Pancreas (tissue), 10 donors: Measurements from ENCODE around the gene CCDC134. TPM values are rescaled to one million over a fixed set of nuclear protein-coding genes. Genes with fewer than 3 reads are reported as not detected.
A peak's percentile ranks its signal among the peaks of the same experiment; 100 is the strongest.

Source experiments
- ATAC-seq, 4 donors: fragments of 200-7000 bp; cut with Tn5 transposase; one replicate each; pipeline versions ENCODE4 v1.8.0 to v1.9.1; 2020; ENCODE audit warnings: mild to moderate bottlenecking in 4 of 4, moderate library complexity in 4 of 4
- DNase-seq, 6 donors: peaks; one replicate each; pipeline ENCODE4 v3.0.0-alpha.2; 2020
- FAIRE-seq: peaks from 2 replicates; lab custom pipeline; 2012; peaks lifted over from hg19 to GRCh38; lab: Jason Lieb, UNC
- H3K27ac ChIP-seq, 4 donors: fragments of 200-600 bp; sonication (generic); 1 replicate in 3 of 4; 2 replicates in 1 of 4; pipeline versions ENCODE4 v1.5.0 to v1.8.0; 2020
- H3K27me3 ChIP-seq, 4 donors: fragments of 200-600 bp; one replicate each; pipeline ENCODE4 v1.8.0; 2021
- H3K36me3 ChIP-seq, 3 donors: fragments of 200-600 bp; sonication (generic) in 1 of 3; one replicate each; pipeline versions ENCODE4 v1.5.0 to v1.8.0; 2020 to 2021
- H3K4me1 ChIP-seq, 3 donors: fragments of 200-600 bp; one replicate each; pipeline ENCODE4 v1.8.0; 2021
- H3K4me3 ChIP-seq, 4 donors: fragments of 200-600 bp; sonication (generic) in 2 of 4; one replicate each; pipeline versions ENCODE4 v1.5.0 to v1.8.0; 2020 to 2021
- H3K9me3 ChIP-seq, 4 donors: fragments of 200-600 bp; one replicate each; pipeline ENCODE4 v1.8.0; 2021
- WGBS, 2 donors: extraction: QIAGEN DNeasy Blood & Tissue Kit; methylation state at CpG; one replicate each; pipeline ENCODE4 v1.1.7; 2013; 5-methylcytosine and 5-hydroxymethylcytosine counted together
- intact Hi-C, 3 donors: fragments of 100-400 bp; cut with DNase I; formaldehyde crosslinking; loops; one replicate each; pipeline versions ENCODE4 v1.11.1 to v1.14.2; 2022
- polyA plus RNA-seq, 2 donors: library from polyadenylated mRNA; stranded (reverse); fragments of 200-250 nt; gene quantifications; one replicate each; pipeline ENCODE4 v1.2.3, GENCODE V29; 2013
- total RNA-seq, 6 donors: library from RNA; stranded (reverse); fragmentation: NEBNext Ultra II Directional in 4 of 6; extraction: Animal tissue kit (Norgen Biotek cat#: 25700) in 4 of 6; gene quantifications; one replicate each; pipeline versions ENCODE4 v1.2.1 to v1.2.4, GENCODE V29; 2021 to 2023
- TF ChIP-seq, protein P1 (sequence below), 4 donors: fragments of 200-600 bp; sonication (generic) in 3 of 4; IDR thresholded peaks; one replicate each; pipeline versions ENCODE4 v1.5.0 to v1.8.0; 2021; ENCODE audit warnings: antibody characterized with exemption in 4 of 4
- donor health status: healthy with polysubstance abuse.
- donor health status: DM: no; HTN: no; CAD: no; lungs with moderate emphysema.
- donor health status: DM: no; HTN: no; CAD: no.
- donor health status: control.
- donor health status: control.
- donor health status: Bipolar disorder and iron deficiency.
- donor health status: DM: yes; HTN: yes; CAD: no.
- donor health status: DM: no; HTN: no; CAD: no.
- donor health status: DM: no; HTN: no; CAD: no.
- donor health status: DM: yes; HTN: yes; CAD: no.

The CCDC134 gene
- total and polyA plus RNA-seq, 8 donors, result 1.9 to 7.6 (median 4.2) TPM

DNA sequence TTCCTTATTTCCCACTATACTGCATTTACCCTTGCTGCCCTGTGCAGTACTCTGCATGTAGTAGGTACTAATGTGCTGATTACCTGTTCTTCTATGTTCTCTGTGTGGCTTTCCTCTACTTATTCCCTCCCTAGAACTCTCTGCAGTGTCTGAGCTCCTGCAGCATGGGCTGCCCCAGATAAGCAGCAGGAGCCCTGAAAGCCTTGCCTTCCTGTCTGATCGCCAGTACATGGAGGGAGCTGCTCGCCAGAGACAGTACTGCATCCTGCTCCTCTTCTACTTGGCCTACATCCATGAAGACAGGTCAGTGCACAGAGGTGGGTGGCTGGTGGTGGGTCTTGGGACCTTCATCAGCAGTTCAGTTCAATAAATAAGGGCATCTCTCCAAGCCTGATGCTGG, 42.2 kb upstream of the CCDC134 start:
- Histone ChIP-seq H3K36me3 (no peaks in the 10 kb centered on the region), H3K4me3 (no peak overlapping the region), H3K27ac (no peak overlapping the region), H3K9me3 (no peaks in the 10 kb centered on the region), H3K27me3 (no peaks in the 10 kb centered on the region), H3K4me1 (no peaks in the 10 kb centered on the region)
- FAIRE-seq, result no peak
- WGBS, 2 donors, result 82 to 92% methylated on average over 2 of the region's 2 CpGs
- no peak for ATAC-seq
- intact Hi-C loops, result no loop called here
- TF ChIP-seq, protein P1, sequence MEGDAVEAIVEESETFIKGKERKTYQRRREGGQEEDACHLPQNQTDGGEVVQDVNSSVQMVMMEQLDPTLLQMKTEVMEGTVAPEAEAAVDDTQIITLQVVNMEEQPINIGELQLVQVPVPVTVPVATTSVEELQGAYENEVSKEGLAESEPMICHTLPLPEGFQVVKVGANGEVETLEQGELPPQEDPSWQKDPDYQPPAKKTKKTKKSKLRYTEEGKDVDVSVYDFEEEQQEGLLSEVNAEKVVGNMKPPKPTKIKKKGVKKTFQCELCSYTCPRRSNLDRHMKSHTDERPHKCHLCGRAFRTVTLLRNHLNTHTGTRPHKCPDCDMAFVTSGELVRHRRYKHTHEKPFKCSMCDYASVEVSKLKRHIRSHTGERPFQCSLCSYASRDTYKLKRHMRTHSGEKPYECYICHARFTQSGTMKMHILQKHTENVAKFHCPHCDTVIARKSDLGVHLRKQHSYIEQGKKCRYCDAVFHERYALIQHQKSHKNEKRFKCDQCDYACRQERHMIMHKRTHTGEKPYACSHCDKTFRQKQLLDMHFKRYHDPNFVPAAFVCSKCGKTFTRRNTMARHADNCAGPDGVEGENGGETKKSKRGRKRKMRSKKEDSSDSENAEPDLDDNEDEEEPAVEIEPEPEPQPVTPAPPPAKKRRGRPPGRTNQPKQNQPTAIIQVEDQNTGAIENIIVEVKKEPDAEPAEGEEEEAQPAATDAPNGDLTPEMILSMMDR (IDR thresholded peaks at IDR 0.05), result no peak
- DNase-seq, result no peak

DNA sequence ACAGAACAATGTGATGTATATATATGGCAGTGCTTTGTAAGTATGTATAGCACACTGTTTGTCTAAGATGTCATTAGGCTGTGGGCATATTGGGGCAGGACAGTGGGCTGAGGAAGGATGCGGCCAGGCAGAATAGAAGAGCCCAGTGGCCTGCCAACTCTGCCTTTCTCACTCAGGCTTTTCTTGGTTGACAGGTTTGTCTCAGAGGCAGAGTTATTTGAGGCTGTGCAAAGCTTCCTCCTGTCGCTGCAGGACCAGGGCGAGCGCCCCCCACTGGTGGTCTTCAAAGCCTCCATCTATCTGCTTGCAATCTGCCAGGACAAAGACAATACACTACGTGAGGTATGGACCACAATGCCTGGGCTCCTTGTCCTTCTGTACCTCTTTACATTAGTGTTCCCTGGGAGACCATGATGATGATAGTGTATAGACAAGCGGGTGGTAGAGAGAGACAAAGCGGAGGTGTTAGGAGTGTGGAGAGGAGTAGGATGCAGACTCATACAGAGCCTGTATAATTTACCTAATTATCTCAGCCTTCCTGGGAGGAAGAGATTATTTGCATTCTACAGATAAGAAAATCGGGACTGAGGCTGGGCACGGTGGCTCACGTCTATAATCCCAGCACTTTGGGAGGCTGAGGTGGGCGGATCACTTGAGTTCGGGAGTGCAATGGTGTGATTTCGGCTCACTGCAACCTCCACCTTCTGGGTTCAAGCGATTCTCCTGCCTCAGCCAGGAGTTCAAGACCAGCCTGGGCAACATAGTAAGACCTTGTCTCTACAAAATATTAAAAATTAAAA, 37.3 kb upstream of the CCDC134 start:
- no peaks in the 10 kb centered on the region for H3K4me1 ChIP-seq
- peak in 1 of 6 donors; percentile 62 for DNase-seq
- intact Hi-C loops, result no loop called here
- no peaks in the 10 kb centered on the region for H3K9me3 ChIP-seq
- H3K27me3 ChIP-seq, result no peaks in the 10 kb centered on the region
- no peak overlapping the region for H3K27ac ChIP-seq
- no peaks in the 10 kb centered on the region for H3K36me3 ChIP-seq
- ATAC-seq, result peak in 1 of 4 donors; percentile 34
- no peak overlapping the region for H3K4me3 ChIP-seq
- no peak for FAIRE-seq
- TF ChIP-seq, protein P1 (IDR thresholded peaks at IDR 0.05), result peak in 1 of 4 donors; percentile 10
- WGBS, 2 donors, result 46 to 47% methylated on average over 14 of the region's 14 CpGs

DNA sequence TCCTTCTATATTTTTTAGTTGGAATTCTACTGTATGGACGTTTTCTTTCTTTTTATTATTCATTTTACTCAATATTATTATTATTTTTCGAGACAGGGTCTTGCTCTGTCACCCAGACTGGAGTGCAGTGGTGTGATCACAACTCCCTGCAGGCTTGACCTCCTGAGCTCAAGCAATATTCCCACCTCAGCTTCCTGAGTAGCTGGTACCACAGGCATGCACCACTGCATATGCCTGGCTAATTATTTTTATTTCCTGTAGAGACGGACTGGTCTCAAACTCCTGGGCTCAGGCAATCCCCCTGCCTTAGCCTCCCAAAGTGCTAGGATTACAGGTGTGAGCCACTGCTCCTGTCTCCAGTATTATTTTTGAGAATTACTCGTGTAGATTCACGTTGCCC, 34.0 kb upstream of the CCDC134 start:
- H3K36me3 ChIP-seq, result no peaks in the 10 kb centered on the region
- intact Hi-C loops, result no loop called here
- ATAC-seq (no peak), DNase-seq (no peak), FAIRE-seq (no peak)
- WGBS, 2 donors, result 47 to 53% methylated on average over 5 of the region's 5 CpGs
- H3K9me3 ChIP-seq, result no peaks in the 10 kb centered on the region
- H3K4me3 ChIP-seq, result no peak overlapping the region
- TF ChIP-seq, protein P1 (IDR thresholded peaks at IDR 0.05), result no peak
- H3K27ac ChIP-seq, result no peak overlapping the region
- no peaks in the 10 kb centered on the region for H3K27me3 ChIP-seq
- no peaks in the 10 kb centered on the region for H3K4me1 ChIP-seq

DNA sequence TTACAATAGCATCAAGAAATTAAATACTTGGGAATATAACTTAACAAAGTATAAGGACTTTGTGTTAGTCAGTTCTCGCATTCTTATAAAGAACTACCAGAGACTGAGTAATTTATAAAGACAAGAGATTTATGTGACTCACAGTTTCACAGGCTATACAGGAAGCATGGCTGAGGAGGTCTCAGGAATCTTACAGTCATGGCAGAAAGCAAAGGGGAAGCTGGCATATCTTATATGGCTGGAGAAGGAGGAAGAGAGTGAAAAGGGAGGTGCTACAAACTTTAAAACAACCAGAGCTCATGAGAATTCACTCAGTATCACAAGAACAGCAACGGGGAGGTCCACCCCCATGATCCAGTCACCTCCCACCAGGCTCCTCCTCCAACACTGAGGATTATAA, 32.0 kb upstream of the CCDC134 start:
- H3K27ac ChIP-seq, result no peak overlapping the region
- H3K4me3 ChIP-seq, result no peak overlapping the region
- H3K4me1 ChIP-seq, result no peaks in the 10 kb centered on the region
- FAIRE-seq (no peak), ATAC-seq (peak in 1 of 4 donors; percentile 25), DNase-seq (no peak)
- no peaks in the 10 kb centered on the region for H3K36me3 ChIP-seq
- TF ChIP-seq, protein P1 (IDR thresholded peaks at IDR 0.05), result no peak
- no peaks in the 10 kb centered on the region for H3K9me3 ChIP-seq
- intact Hi-C loops, result no loop called here
- no peaks in the 10 kb centered on the region for H3K27me3 ChIP-seq
- 55 to 57% methylated on average over 2 of the region's 2 CpGs for WGBS, 2 donors
